ENCODE measurements around the gene PBRM1.
"Not testable (repeated sequence)": the region's sequence is repeated elsewhere in the genome, so short reads cannot be mapped to it uniquely, and the experiment has no call there.

Gene PBRM1

GRCh38 chr3:52685709-52686691, at the start of gene PBRM1, which contains the start of gene GNL3:
TSS of gene PBRM1 (minus strand) at chr3:52685913.
TSS of gene GNL3 (plus strand) at chr3:52686032. CDS start at chr3:52686093, 61 bp downstream.
- FAIRE-seq, result no peak

- no peak for FAIRE-seq
Measured at GRCh38 chr3:52733256-52733891, 47.7 kb upstream of the PBRM1 start.

GRCh38 chr3:52731590-52731989, 45.9 kb upstream of the PBRM1 start:
- no peak for FAIRE-seq

GRCh38 chr3:52730681-52731080, 45.0 kb upstream of the PBRM1 start:
- no peak for FAIRE-seq

GRCh38 chr3:52728753-52729152, 43.0 kb upstream of the PBRM1 start:
- FAIRE-seq, result not testable (repeated sequence)

- FAIRE-seq, result peak; percentile 60
Measured at GRCh38 chr3:52724511-52724910, 38.8 kb upstream of the PBRM1 start.

- FAIRE-seq, result no peak
Measured at GRCh38 chr3:52723935-52724334, 38.2 kb upstream of the PBRM1 start.

- FAIRE-seq, result no peak
Measured at GRCh38 chr3:52722491-52722890, 36.8 kb upstream of the PBRM1 start.

- no peak for FAIRE-seq
Measured at GRCh38 chr3:52721730-52722008, 36.0 kb upstream of the PBRM1 start.

GRCh38 chr3:52721002-52721729, 35.5 kb upstream of the PBRM1 start:
- no peak for FAIRE-seq

- no peak for FAIRE-seq
Measured at GRCh38 chr3:52719618-52720017, 33.9 kb upstream of the PBRM1 start.

- FAIRE-seq, result no peak
Measured at GRCh38 chr3:52715714-52716305, 30.1 kb upstream of the PBRM1 start.

GRCh38 chr3:52714335-52715302, 28.9 kb upstream of the PBRM1 start:
- no peak for FAIRE-seq

GRCh38 chr3:52712291-52713212, 26.8 kb upstream of the PBRM1 start:
- FAIRE-seq, result no peak

GRCh38 chr3:52710512-52710911, 24.8 kb upstream of the PBRM1 start:
- FAIRE-seq, result no peak

GRCh38 chr3:52707585-52707984, 21.9 kb upstream of the PBRM1 start:
- FAIRE-seq, result no peak

- no peak for FAIRE-seq
Measured at GRCh38 chr3:52705688-52706686, 20.3 kb upstream of the PBRM1 start, which contains the start of the genes GLT8D1 and SPCS1. TSS of gene GLT8D1 (minus strand) at chr3:52705791. CDS start at chr3:52700460, 5,331 bp downstream. TSS of gene SPCS1 (plus strand) at chr3:52706106. CDS start at chr3:52706247, 141 bp downstream.

GRCh38 chr3:52705438-52705687, 19.6 kb upstream of the PBRM1 start:
- FAIRE-seq, result no peak
